HG02981 (cell line): ENCODE results near the gene ATP5F1B.

Experiments
- ATAC-seq: cut with Tn5 transposase; IDR thresholded peaks from one replicate; pipeline ENCODE4 v1.9.1; 2021; ENCODE audit warnings: mild to moderate bottlenecking, moderate library complexity; ENCODE audit not compliant: unreplicated experiment

Gene ATP5F1B

GRCh38 chr12:56645717-56646446 is at the start of gene ATP5F1B:
TSS of gene ATP5F1B (minus strand) at chr12:56645984. CDS start at chr12:56645963, 21 bp downstream.
- ATAC-seq, result peak; percentile 96

GRCh38 chr12:56694161-56694560 is 48.4 kb upstream of the ATP5F1B start:
- no peak for ATAC-seq

GRCh38 chr12:56688846-56689109 is 43.0 kb upstream of the ATP5F1B start:
- ATAC-seq, result no peak

- peak; percentile 62 for ATAC-seq
Observed at GRCh38 chr12:56688129-56688845, 42.5 kb upstream of the ATP5F1B start, which contains the start of gene PTGES3. TSS of gene PTGES3 (minus strand) at chr12:56688284. CDS start at chr12:56687999, 285 bp downstream.

- ATAC-seq, result peak; percentile 23
Observed at GRCh38 chr12:56687223-56688128, 41.7 kb upstream of the ATP5F1B start.

GRCh38 chr12:56684745-56685359 is 39.1 kb upstream of the ATP5F1B start:
- no peak for ATAC-seq

GRCh38 chr12:56682323-56682722 is 36.5 kb upstream of the ATP5F1B start:
- no peak for ATAC-seq

GRCh38 chr12:56679883-56680575 is 34.2 kb upstream of the ATP5F1B start:
- no peak for ATAC-seq

- no peak for ATAC-seq
Observed at GRCh38 chr12:56678852-56679251, 33.1 kb upstream of the ATP5F1B start.

- no peak for ATAC-seq
Observed at GRCh38 chr12:56677680-56678079, 31.9 kb upstream of the ATP5F1B start.

- ATAC-seq, result no peak
Observed at GRCh38 chr12:56676851-56677580, 31.2 kb upstream of the ATP5F1B start.

GRCh38 chr12:56671608-56672007 is 25.8 kb upstream of the ATP5F1B start:
- ATAC-seq, result no peak

- no peak for ATAC-seq
Observed at GRCh38 chr12:56670836-56671235, 25.1 kb upstream of the ATP5F1B start.

GRCh38 chr12:56668197-56668457 is 22.3 kb upstream of the ATP5F1B start:
- no peak for ATAC-seq

- ATAC-seq, result no peak
Observed at GRCh38 chr12:56661979-56662638, 16.3 kb upstream of the ATP5F1B start.

- no peak for ATAC-seq
Observed at GRCh38 chr12:56661560-56661959, 15.8 kb upstream of the ATP5F1B start.

GRCh38 chr12:56658921-56659320 is 13.1 kb upstream of the ATP5F1B start:
- no peak for ATAC-seq

- peak; percentile 68 for ATAC-seq
Observed at GRCh38 chr12:56657416-56658379, 11.9 kb upstream of the ATP5F1B start.
